GM12873 (cell line): Measurements from ENCODE around the gene ZDHHC18.

Experiments used
- CTCF ChIP-seq: IDR thresholded peaks from 2 replicates; pipeline ENCODE4 v1.5.1; 2012; ENCODE audit warnings: low read depth, mild to moderate bottlenecking, moderate library complexity, low read length, control low read depth; ENCODE audit not compliant: insufficient read depth; ENCODE audit errors: missing control alignments

Gene ZDHHC18

DNA sequence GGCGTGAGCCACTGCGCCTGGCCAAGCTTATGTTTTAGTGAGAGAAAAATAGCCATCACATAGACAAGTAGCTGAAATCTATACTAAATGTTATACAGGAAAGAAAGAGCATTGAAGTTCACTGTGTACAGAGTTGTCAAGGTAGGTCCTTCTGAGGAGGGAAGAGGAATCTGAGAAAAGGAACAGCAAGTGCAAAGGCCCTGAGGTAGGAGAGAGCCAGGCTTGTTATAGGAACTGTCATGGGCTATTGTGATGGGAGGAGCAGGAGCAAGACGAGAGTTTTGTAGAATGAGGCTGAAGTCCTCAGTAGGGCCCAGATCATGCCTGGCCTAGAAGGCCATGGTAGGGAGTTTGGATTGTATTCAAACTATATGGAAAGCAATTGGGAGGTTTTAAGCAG lies 4.6 kb downstream of the ZDHHC18 start:
- TF ChIP-seq CTCF, result no peak

- no peak for TF ChIP-seq CTCF
Measured at GRCh38 chr1:26831546-26832248, 5.2 kb downstream of the ZDHHC18 start.

- TF ChIP-seq CTCF, result no peak
Measured at GRCh38 chr1:26832249-26832960, 5.9 kb downstream of the ZDHHC18 start.

DNA sequence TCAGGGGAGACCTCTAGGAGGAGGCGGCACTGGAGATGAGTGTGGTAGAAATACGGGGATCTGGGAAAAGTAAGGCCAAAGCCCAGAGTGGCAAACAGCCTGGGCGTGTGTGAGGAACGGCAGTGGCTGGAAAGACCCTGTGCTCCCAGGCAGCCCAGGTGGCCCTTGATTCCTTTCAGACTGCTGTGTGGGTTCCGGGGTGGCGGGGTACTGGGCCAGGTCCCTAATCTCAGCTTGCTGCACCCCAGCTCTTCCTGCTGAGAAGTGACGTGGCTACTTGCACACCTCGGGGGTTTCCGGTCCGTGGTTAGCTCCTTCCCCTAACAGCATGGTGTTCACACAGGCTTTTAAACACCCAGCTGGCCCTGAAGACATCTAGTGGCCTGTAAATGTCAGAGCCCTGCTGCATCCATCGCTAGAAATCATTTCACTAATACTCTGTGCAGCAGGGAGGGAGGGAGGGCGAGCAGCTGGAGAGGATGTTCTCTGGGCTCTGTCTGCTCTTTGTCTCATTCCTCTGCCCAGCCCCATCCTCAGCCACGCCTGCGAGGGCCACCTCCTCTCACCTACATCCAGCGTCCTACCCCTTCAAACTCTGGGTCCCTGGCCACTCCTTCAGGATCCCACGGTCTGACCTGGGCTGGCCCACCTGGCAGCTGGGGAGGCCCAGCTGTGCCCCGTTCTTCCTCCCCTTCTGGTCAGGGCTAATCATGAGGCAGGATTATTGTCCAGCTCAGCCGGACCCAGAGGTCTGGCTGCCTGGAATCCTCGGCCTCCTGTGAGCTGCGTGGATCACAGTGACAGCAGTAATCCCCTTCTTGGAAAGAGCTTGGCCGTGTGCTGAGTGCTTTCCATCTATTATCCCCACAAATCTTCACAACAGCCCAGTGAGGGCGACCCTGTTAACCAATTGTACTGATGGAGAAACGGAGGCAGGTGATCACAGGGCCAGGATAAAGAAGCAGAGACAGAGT lies 7.2 kb downstream of the ZDHHC18 start:
- TF ChIP-seq CTCF, result peak; percentile 49

DNA sequence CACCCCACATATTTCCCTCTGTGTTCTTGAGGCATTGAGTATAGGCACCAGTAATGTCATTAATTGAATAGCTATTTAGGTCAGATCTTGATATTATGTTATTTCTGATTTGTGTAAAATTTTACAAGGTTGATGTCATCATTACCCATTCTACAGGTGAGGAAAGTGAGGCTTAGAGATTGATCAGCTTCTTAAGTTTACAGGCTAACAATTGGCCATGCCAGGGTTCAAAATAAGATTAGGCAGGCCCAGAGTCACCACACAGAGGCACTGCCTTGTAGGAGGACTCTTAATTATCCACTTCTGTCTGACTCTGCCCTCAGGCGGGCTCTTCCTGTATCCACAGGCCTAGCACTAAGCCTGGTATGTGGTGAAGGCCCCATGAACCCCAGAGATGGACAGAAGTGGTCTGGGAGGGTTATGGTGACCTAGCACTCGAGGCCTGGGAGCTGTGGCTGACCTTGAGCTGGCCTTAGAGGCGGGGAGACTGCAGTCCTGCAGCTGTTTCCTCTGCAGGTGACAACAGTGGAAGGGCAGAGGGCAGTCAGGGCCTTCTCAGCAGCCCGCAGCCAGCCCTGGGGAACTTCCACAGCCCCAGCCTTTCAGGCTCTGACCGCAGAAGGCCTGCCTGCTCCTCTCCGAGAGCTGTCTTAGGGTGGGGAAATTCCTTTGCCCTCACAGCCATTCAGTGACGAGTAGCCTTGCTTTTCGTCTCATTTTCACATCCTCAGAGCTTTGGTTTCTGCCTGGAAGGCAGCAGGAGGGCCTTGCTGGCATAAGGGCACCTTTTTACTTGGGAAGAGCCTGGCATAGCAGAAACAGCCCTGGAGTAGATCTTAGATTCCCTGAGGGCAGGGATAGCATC lies 12.2 kb downstream of the ZDHHC18 start:
- TF ChIP-seq CTCF, result peak; percentile 14

- TF ChIP-seq CTCF, result no peak
Measured at GRCh38 chr1:26839339-26839722, 12.8 kb downstream of the ZDHHC18 start.
